Measurements from ENCODE around the gene GSS.
"Not testable (repeated sequence)": the region's sequence is repeated elsewhere in the genome, so short reads cannot be mapped to it uniquely, and the experiment has no call there.

The GSS gene

DNA sequence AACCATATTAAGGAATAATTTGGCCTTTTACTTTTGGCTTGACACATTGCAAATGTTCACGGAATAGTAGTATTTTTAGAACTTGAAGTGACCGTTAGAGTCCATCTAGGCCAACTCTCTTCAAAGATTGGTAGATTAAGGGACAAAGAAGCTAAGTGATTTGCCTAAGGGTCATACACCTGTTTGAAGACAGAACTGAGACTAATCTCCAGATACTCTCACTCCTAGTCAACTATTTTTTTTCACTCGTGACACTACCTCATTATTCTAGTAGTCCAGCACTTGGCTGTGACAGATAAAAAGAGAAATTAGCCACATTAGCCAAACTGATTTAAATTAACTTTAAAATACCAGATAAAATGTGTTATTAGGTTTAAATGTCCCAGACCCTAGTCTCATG lies 68.6 kb downstream of the GSS start:
- in situ Hi-C loops (cut with MboI; ENCODE audit: low sequenced_read_pairs, unreplicated experiment): no loop called here
- TF ChIP-seq CTCF (IDR thresholded peaks at IDR 0.05; ENCODE audit: borderline replicate concordance, control extremely low read depth, extremely low read depth, insufficient read depth, missing control alignments): no peak

DNA sequence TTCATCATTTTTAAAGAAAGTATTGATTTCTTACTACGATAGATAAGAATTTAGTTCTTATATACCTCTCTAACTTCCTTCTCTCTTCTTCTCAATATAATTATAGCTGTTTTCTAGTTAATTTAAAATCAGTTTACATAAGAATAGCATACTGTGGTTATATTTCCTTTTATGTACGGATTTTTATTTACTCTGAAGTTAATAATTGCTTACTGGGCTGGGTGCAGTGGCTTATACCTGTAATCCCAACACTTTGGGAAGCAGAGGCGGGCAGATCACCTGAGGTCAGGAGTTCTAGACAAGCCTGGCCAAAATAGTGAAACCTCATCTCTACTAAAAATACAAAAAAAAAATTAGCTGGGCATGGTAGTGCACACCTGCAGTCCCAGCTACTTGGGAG lies 69.5 kb downstream of the GSS start:
- DNase-seq (ENCODE audit: low spot score): no peak
- in situ Hi-C loops (cut with MboI; ENCODE audit: low sequenced_read_pairs, unreplicated experiment): no loop called here
- no peak for TF ChIP-seq CTCF (IDR thresholded peaks at IDR 0.05; ENCODE audit: borderline replicate concordance, control extremely low read depth, extremely low read depth, insufficient read depth, missing control alignments)

More for the DNA sequence above, 68.6 kb downstream of the GSS start:
- DNase-seq (ENCODE audit: low spot score): no peak

DNA sequence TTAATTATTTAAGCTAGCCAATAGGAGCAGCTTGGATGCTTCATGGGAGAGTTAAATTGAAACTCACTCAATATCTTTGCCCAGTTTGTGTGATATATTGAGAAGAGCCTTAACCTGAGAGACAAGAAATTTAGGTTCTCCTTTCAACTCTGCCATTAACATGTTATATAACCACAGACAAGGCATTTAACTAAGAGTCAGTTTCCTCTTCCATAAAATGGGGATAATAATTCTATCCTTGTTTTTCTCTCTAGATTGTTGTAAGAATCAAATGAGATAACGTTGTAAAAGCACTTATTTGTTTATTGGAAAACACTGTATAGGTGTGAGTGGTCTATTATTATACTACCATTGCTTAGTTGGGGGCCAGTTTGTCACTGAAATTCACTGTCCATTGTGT lies 71.3 kb downstream of the GSS start:
- no peak for TF ChIP-seq CTCF (IDR thresholded peaks at IDR 0.05; ENCODE audit: borderline replicate concordance, control extremely low read depth, extremely low read depth, insufficient read depth, missing control alignments)
- DNase-seq (ENCODE audit: low spot score): no peak
- in situ Hi-C loops (cut with MboI; ENCODE audit: low sequenced_read_pairs, unreplicated experiment): no loop called here

GRCh38 chr20:34883809-34884208 lies 71.8 kb downstream of the GSS start:
- TF ChIP-seq CTCF (IDR thresholded peaks at IDR 0.05; ENCODE audit: borderline replicate concordance, control extremely low read depth, extremely low read depth, insufficient read depth, missing control alignments): no peak
- no peak for DNase-seq (ENCODE audit: low spot score)
- in situ Hi-C loops (cut with MboI; ENCODE audit: low sequenced_read_pairs, unreplicated experiment): no loop called here

DNA sequence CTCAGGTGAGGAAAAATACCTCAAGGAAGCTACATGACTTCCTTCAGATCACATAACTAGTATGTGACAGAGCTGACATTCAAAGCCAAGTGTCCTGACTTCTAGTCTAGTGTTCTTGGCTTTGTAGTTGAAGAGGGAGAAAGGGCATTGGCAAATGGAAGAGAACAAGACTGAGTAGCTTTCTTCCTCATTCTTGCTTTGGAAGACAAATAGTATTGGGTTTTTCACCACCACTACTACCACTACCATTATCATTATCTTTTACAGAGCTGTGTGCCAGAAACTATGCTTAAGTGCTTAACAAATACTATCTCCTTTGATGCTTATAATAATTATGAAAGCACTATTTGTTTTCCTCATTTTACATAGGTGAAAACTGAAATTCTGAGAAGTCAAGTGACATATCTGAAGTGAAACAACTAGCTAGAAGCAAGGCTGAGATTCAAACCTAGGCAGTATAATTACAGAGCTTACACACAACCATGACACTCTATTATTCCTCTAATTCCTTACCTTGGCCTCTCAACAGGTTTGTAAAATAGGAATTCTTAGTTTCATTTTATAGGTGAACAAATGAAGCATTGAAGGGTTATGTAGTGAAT lies 72.4 kb downstream of the GSS start:
- no peak for DNase-seq (ENCODE audit: low spot score)
- no peak for TF ChIP-seq CTCF (IDR thresholded peaks at IDR 0.05; ENCODE audit: borderline replicate concordance, control extremely low read depth, extremely low read depth, insufficient read depth, missing control alignments)
- in situ Hi-C loops (cut with MboI; ENCODE audit: low sequenced_read_pairs, unreplicated experiment): no loop called here

DNA sequence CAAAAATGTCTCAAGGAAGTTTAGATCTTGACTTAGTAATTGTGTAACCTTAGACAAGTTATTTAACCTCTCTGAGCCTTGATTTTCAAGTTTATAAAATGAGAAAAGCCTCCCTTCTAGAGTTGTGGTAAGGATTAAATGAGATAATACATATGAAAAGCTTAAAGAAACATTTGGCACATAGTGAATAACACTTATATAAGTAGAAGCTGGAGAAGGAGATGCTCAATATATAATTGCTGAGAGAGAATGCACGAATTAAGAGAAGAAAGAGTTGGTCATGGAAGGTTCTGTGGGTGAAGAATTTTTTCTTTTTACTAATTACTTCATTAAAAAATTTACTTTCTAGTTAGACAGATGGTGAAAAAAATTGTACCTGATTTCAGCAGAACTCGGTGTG lies 73.9 kb downstream of the GSS start:
- no peak for TF ChIP-seq CTCF (IDR thresholded peaks at IDR 0.05; ENCODE audit: borderline replicate concordance, control extremely low read depth, extremely low read depth, insufficient read depth, missing control alignments)
- in situ Hi-C loops (cut with MboI; ENCODE audit: low sequenced_read_pairs, unreplicated experiment): no loop called here
- DNase-seq (ENCODE audit: low spot score): no peak

DNA sequence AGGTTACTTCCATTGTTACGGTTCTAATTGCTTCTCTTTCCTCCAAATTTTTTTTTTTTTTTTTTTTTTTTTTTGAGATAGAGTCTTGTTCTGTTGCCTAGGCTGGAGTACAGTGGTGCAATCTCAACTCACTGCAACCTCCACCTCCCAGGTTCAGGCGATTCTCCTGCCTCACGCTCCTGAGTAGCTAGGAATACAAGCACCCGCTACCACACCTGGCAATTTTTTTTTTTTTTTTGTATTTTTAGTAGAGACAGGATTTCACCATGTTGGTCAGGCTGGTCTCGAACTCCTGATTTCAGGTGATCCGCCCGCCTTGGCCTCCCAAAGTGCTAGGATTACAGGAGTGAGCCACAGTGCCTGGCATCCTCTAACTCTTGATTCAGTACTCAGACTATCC lies 74.6 kb downstream of the GSS start:
- in situ Hi-C loops (cut with MboI; ENCODE audit: low sequenced_read_pairs, unreplicated experiment); DNase-seq (ENCODE audit: low spot score): not testable (repeated sequence)
